ENCODE data around the gene AARS2.

DNA sequence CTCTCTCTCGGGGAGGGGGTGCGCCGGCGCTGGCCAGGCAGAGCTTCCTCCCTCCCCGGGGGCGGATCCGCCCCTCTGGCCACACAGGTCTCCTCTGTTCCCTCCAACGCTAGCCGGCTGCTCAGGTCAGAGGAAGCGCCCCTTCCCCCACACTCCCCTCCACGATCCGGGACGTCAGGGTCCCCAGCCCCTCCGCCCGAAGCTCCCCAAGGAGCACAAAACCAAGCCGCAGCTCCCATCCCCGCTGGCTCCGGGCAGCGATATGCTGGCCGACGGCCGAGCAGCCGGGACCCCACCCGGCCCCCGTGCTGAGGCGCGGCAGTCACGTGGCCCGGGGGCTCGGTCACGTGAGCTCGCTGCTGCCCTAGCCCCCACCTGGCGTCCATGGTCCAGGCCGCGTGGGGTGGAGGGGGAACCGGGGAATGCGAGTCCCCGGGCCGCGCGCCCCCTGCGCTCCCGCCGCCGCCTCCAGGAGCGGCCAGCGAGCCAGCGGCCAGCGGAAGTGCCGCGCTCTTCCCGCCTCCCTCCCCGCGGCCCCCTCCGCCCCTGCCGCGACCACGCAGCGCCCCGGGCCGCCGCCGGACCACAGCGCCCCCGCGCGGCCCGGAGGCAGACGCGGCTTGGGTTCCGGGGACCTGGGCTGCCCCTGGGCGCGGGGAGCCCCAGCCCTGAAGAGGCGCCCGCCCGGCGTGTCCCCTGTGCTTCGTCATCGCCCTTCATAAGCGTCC lies 56.0 kb downstream of the AARS2 start, which contains the start of gene SLC35B2:
- TF ChIP-seq, protein P1, sequence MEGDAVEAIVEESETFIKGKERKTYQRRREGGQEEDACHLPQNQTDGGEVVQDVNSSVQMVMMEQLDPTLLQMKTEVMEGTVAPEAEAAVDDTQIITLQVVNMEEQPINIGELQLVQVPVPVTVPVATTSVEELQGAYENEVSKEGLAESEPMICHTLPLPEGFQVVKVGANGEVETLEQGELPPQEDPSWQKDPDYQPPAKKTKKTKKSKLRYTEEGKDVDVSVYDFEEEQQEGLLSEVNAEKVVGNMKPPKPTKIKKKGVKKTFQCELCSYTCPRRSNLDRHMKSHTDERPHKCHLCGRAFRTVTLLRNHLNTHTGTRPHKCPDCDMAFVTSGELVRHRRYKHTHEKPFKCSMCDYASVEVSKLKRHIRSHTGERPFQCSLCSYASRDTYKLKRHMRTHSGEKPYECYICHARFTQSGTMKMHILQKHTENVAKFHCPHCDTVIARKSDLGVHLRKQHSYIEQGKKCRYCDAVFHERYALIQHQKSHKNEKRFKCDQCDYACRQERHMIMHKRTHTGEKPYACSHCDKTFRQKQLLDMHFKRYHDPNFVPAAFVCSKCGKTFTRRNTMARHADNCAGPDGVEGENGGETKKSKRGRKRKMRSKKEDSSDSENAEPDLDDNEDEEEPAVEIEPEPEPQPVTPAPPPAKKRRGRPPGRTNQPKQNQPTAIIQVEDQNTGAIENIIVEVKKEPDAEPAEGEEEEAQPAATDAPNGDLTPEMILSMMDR (IDR thresholded peaks at IDR 0.05; ENCODE audit: low read depth, low read length, poor library complexity, severe bottlenecking) = peak; percentile 57
- no peak for TF ChIP-seq EZH2phosphoT487 (IDR thresholded peaks at IDR 0.05; ENCODE audit: borderline replicate concordance, low read length)
